ENCODE data around the gene PLAGL2.

GRCh38 chr20:32163951-32164350, 43.6 kb downstream of the PLAGL2 start:
- TF ChIP-seq CTCF (IDR thresholded peaks at IDR 0.05; ENCODE audit: low read depth, low read length): no peak
- no peak for TF ChIP-seq EZH2phosphoT487 (IDR thresholded peaks at IDR 0.05; ENCODE audit: low read depth)
